Loucy (cell line): ENCODE measurements around the gene PLXNB2.

ENCODE experiments used
- H2AFZ ChIP-seq: fragments of 200-600 bp; sonication (generic); 2 replicates; pipeline ENCODE4 v1.6.0; 2016; ENCODE audit warnings: antibody characterized with exemption, mild to moderate bottlenecking, low read length, moderate library complexity
- H3F3A ChIP-seq: fragments of 200-600 bp; 2 replicates; pipeline ENCODE4 v1.6.0; 2016; ENCODE audit warnings: antibody characterized with exemption, low read depth, mild to moderate bottlenecking
- H3K27me3 ChIP-seq: fragments of 200-600 bp; sonication (generic); 2 replicates; pipeline ENCODE4 v1.6.1; 2014; ENCODE audit warnings: low read length, mild to moderate bottlenecking; ENCODE audit not compliant: insufficient read depth, poor library complexity, severe bottlenecking
- H3K36me3 ChIP-seq: fragments of 200-600 bp; sonication (generic); 2 replicates; pipeline ENCODE4 v1.6.1; 2016; ENCODE audit warnings: low read length; ENCODE audit not compliant: insufficient read depth
- H3K4me1 ChIP-seq: fragments of 200-600 bp; sonication (generic); 2 replicates; pipeline ENCODE4 v1.5.1; 2014; ENCODE audit warnings: low read length, mild to moderate bottlenecking; ENCODE audit not compliant: insufficient read depth, poor library complexity, severe bottlenecking
- H3K4me2 ChIP-seq: fragments of 200-600 bp; sonication (generic); 2 replicates; pipeline ENCODE4 v1.6.0; 2014; ENCODE audit warnings: antibody characterized with exemption, low read length, low read depth, mild to moderate bottlenecking; ENCODE audit not compliant: poor library complexity, severe bottlenecking
- H3K4me3 ChIP-seq: fragments of 200-600 bp; sonication (generic); 2 replicates; pipeline ENCODE4 v1.5.1; 2014; ENCODE audit warnings: low read length, mild to moderate bottlenecking, mixed read lengths; ENCODE audit not compliant: poor library complexity, severe bottlenecking
- H3K79me2 ChIP-seq: fragments of 200-600 bp; sonication (generic); 2 replicates; pipeline ENCODE4 v1.6.1; 2014; ENCODE audit warnings: low read length; ENCODE audit not compliant: insufficient read depth
- H3K9ac ChIP-seq: fragments of 200-600 bp; sonication (generic); 2 replicates; pipeline ENCODE4 v1.6.0; 2014; ENCODE audit warnings: mild to moderate bottlenecking, low read depth, low read length, moderate library complexity; ENCODE audit not compliant: poor library complexity, severe bottlenecking
- H3K9me2 ChIP-seq: fragments of 200-600 bp; sonication (generic); replicated peaks from 2 replicates; pipeline ENCODE4 v1.6.1; 2016; ENCODE audit warnings: low read depth, low read length, mixed read lengths
- H3K9me3 ChIP-seq: fragments of 200-600 bp; sonication (generic); 2 replicates; pipeline ENCODE4 v1.6.1; 2014; ENCODE audit warnings: mild to moderate bottlenecking, antibody characterized with exemption, low read length, low read depth; ENCODE audit not compliant: insufficient read depth
- H4K20me1 ChIP-seq: fragments of 200-600 bp; sonication (generic); 2 replicates; pipeline ENCODE4 v1.6.0; 2014; ENCODE audit warnings: antibody characterized with exemption, low read length, mild to moderate bottlenecking; ENCODE audit not compliant: insufficient read depth, poor library complexity, severe bottlenecking
- EZH2phosphoT487 ChIP-seq: fragments of 200-600 bp; IDR thresholded peaks from 2 replicates; pipeline ENCODE4 v1.6.1; 2018; ENCODE audit warnings: antibody characterized with exemption, mild to moderate bottlenecking, moderate library complexity, borderline replicate concordance
- TF ChIP-seq, protein P1 (sequence below): fragments of 200-600 bp; sonication (generic); conservative IDR thresholded peaks from 2 replicates; pipeline ENCODE4 v1.5.1; 2014; ENCODE audit warnings: mild to moderate bottlenecking, antibody characterized with exemption, low read length

The PLXNB2 gene

DNA sequence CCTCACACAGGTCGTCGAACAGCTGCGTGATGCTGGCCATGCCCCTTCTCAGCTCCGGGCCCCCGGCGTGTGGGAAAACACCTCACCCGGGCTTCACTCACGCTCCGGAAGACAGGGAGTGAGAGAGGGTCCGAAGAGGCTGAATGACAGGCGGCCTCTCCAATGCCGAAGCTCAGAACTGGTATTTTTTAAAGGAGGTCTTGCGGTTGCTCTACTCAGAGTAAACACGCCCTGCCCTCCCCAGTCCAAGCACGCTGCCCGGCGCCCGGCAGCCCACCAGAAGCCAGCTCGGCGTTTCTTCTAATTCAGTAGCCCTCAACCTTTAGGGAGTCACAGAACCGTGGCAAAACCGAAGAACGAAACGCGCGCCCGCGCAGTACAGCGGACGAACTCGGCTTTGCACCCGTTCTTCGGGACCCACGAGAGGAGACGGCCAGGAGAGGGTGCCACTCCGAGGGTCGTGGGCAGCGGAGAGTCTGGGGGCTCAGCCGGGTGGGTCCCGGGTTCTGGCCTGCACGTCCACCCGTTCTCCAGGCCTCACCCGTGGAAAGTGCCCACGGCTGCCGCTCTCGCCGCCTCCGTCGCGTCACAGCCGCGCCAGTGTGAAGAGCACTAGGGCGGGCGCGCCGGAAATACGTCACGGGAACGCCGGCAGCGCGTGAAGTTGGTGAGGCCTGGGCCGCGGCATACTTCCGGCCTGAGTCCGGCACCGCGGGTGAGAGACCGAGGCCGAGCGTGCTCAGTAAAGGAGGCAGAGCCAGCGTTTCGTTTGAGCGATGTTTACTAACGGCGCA lies 62.8 kb downstream of the PLXNB2 start, which contains the start of gene TUBGCP6:
TUBGCP6 (minus strand) TSS at position 604 of the 794 bp plus-strand sequence; CDS start at position 40, 564 bp downstream.
- peaks cover 66% of the 10 kb centered on the region for H3K79me2 ChIP-seq
- peak within 1 kb of the TSS; percentile 93 for H3K4me2 ChIP-seq
- H2AFZ ChIP-seq, result peak within 1 kb of the TSS; percentile 89
- no peak for TF ChIP-seq EZH2phosphoT487
- TF ChIP-seq, protein P1, sequence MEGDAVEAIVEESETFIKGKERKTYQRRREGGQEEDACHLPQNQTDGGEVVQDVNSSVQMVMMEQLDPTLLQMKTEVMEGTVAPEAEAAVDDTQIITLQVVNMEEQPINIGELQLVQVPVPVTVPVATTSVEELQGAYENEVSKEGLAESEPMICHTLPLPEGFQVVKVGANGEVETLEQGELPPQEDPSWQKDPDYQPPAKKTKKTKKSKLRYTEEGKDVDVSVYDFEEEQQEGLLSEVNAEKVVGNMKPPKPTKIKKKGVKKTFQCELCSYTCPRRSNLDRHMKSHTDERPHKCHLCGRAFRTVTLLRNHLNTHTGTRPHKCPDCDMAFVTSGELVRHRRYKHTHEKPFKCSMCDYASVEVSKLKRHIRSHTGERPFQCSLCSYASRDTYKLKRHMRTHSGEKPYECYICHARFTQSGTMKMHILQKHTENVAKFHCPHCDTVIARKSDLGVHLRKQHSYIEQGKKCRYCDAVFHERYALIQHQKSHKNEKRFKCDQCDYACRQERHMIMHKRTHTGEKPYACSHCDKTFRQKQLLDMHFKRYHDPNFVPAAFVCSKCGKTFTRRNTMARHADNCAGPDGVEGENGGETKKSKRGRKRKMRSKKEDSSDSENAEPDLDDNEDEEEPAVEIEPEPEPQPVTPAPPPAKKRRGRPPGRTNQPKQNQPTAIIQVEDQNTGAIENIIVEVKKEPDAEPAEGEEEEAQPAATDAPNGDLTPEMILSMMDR, result no peak; the same call in 1 of the 2 replicates
- peaks cover 29% of the 10 kb centered on the region for H4K20me1 ChIP-seq
- no peaks in the 10 kb centered on the region for H3K9me2 ChIP-seq
- H3K27me3 ChIP-seq, result no peaks in the 10 kb centered on the region
- peak within 1 kb of the TSS; percentile 93 for H3K4me3 ChIP-seq
- H3F3A ChIP-seq, result no peaks in the 10 kb centered on the region
- H3K4me1 ChIP-seq, result peaks cover 31% of the 10 kb centered on the region
- peak within 1 kb of the TSS; percentile 80 for H3K9ac ChIP-seq
- no peaks in the 10 kb centered on the region for H3K36me3 ChIP-seq
- no peaks in the 10 kb centered on the region for H3K9me3 ChIP-seq

DNA sequence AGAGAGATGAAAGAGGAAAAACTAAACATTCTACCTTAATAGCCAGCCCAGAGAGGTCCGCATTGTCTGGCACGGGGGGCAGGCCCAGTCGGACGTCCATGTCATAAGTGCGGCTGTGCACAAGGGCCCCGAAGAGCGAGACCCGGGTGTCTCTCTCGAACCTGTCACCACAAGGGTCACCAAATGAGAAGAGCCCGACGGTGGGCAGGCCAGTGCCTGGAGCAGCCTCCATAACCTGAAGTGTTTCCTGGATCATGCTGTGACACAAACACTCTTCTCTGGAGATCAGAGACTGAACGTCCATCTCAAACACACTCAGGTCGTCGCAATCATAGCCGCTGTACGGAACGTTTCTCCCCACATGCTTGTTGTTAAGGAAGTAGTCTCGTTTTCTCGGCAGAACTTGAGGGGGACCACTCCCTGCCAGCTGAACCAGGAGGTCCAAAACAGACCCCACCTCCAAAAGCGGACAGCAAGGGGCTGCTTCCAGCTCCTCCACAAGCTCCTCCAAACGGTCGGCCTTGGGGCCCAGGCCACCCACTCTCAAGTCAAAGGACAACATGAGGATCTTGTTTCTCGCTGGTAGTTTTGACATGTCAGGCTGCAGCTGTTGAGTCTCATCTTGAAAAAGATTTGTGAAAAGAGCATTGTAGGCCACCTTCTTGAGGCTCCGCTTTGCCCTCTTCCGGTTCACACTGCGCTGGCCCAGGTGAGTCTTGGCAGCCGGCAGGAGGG lies 63.6 kb downstream of the PLXNB2 start:
- no peaks in the 10 kb centered on the region for H3F3A ChIP-seq
- H4K20me1 ChIP-seq, result peaks cover 25% of the 10 kb centered on the region

DNA sequence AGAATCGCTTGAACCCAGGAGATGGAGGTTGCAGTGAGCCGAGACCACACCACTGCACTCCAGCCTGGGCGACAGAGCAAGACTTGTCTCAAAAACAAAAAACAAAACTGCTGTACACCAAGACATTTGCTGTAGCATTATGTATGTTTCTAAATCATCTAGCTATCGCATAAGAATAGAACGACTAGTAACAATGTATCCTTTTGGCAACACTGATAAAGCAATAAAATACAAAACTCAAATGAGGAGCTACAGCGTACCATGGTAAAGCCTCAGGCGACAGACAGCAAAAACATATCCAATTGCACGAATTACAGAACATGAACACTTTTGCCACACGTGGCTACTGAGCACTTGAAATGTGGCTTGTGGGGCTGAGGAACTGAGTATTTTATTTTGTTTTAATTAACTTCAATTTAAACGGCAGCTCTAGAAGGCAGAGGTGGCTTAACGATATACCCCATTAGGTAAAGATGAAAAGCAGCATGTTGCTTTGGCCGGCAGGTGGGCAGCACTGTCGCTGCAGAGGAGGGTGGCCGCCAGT lies 65.0 kb downstream of the PLXNB2 start:
- H3K9ac ChIP-seq, result peak overlapping the region; percentile 61

More for the DNA sequence above, 63.6 kb downstream of the PLXNB2 start:
- Histone ChIP-seq H3K79me2 (peaks cover 68% of the 10 kb centered on the region), H3K36me3 (no peaks in the 10 kb centered on the region), H3K9ac (peak overlapping the region; percentile 80), H3K4me3 (peak overlapping the region; percentile 93), H3K4me1 (peaks cover 28% of the 10 kb centered on the region), H3K9me3 (no peaks in the 10 kb centered on the region), H3K27me3 (no peaks in the 10 kb centered on the region), H2AFZ (no peak overlapping the region), H3K9me2 (no peaks in the 10 kb centered on the region), H3K4me2 (peak overlapping the region; percentile 93)
- no peak for TF ChIP-seq EZH2phosphoT487
- TF ChIP-seq, protein P1, result no peak

More for the DNA sequence above, 65.0 kb downstream of the PLXNB2 start:
- peak overlapping the region; percentile 93 for H3K4me2 ChIP-seq
- no peak overlapping the region for H2AFZ ChIP-seq
- no peaks in the 10 kb centered on the region for H3K36me3 ChIP-seq
- H4K20me1 ChIP-seq, result peaks cover 25% of the 10 kb centered on the region
- peaks cover 72% of the 10 kb centered on the region for H3K79me2 ChIP-seq
- H3K9me3 ChIP-seq, result no peaks in the 10 kb centered on the region
- no peaks in the 10 kb centered on the region for H3K27me3 ChIP-seq
- no peak for TF ChIP-seq EZH2phosphoT487
- TF ChIP-seq, protein P1, result no peak
- peak overlapping the region; percentile 93 for H3K4me3 ChIP-seq
- no peaks in the 10 kb centered on the region for H3F3A ChIP-seq
- H3K9me2 ChIP-seq, result no peaks in the 10 kb centered on the region
- H3K4me1 ChIP-seq, result peaks cover 28% of the 10 kb centered on the region
